Stimulated activated naive B cell treated with anti-CD40 and anti-IgM and Interleukin-4, amounts not matched to agents 10 μg/mL and 1 μg/mL and 100 μg/mL, for 72 hours (primary cell): Measurements from ENCODE around the gene TMEM132A.
A peak's percentile ranks its signal among the peaks of the same experiment; 100 is the strongest.

Experiments used
- ATAC-seq, 2 donors: fragments of 150-1000 bp; cut with Tn5 transposase; replicated peaks; 2 replicates each; pipeline ENCODE4 v1.10.0; 2021; ENCODE audit warnings: moderate library complexity in 1 of 2
- DNase-seq: peaks from one replicate; pipeline ENCODE4 v3.0.0; 2021
- H3K27ac Mint-ChIP-seq: one replicate; pipeline ENCODE4 v1.8.0; 2022; ENCODE audit warnings: mild to moderate bottlenecking, mixed read lengths
- H3K27me3 Mint-ChIP-seq, 2 donors: one replicate each; pipeline ENCODE4 v1.8.0; 2022; ENCODE audit warnings: mixed read lengths in 2 of 2
- H3K36me3 Mint-ChIP-seq, 2 donors: one replicate each; pipeline ENCODE4 v1.8.0; 2022; ENCODE audit warnings: mixed read lengths in 2 of 2, mild to moderate bottlenecking in 1 of 2
- H3K4me1 Mint-ChIP-seq, 2 donors: one replicate each; pipeline ENCODE4 v1.8.0; 2022; ENCODE audit warnings: mixed read lengths in 2 of 2, mild to moderate bottlenecking in 1 of 2
- H3K4me3 Mint-ChIP-seq, 2 donors: one replicate each; pipeline ENCODE4 v1.8.0; 2022; ENCODE audit warnings: mild to moderate bottlenecking in 2 of 2, mixed read lengths in 2 of 2, moderate library complexity in 1 of 2
- H3K9me3 Mint-ChIP-seq, 2 donors: one replicate each; pipeline ENCODE4 v1.8.0; 2022; ENCODE audit warnings: mixed read lengths in 2 of 2, mild to moderate bottlenecking in 1 of 2

Gene TMEM132A

GRCh38 chr11:60974726-60975125 is 50.5 kb downstream of the TMEM132A start:
- peaks cover 49 to 60% of the 10 kb centered on the region in 2 donors for H3K4me1 Mint-ChIP-seq
- H3K27ac Mint-ChIP-seq = no peak overlapping the region
- no peaks in the 10 kb centered on the region for H3K36me3 Mint-ChIP-seq
- ATAC-seq = no peak
- no peak for DNase-seq
- H3K27me3 Mint-ChIP-seq = no peaks in the 10 kb centered on the region
- no peaks in the 10 kb centered on the region for H3K9me3 Mint-ChIP-seq
- H3K4me3 Mint-ChIP-seq = no peak overlapping the region

GRCh38 chr11:60977224-60977623 is 53.0 kb downstream of the TMEM132A start:
- Mint-ChIP-seq H3K9me3 (no peaks in the 10 kb centered on the region), H3K4me3 (no peak overlapping the region), H3K4me1 (peaks cover 29 to 37% of the 10 kb centered on the region in 2 donors), H3K36me3 (no peaks in the 10 kb centered on the region), H3K27me3 (no peaks in the 10 kb centered on the region), H3K27ac (peak overlapping the region; percentile 25)
- DNase-seq (no peak), ATAC-seq (no peak)

- H3K4me1 Mint-ChIP-seq = peaks cover 23 to 31% of the 10 kb centered on the region in 2 donors
- ATAC-seq (no peak), DNase-seq (no peak)
- no peaks in the 10 kb centered on the region for H3K27me3 Mint-ChIP-seq
- no peak overlapping the region for H3K4me3 Mint-ChIP-seq
- no peak overlapping the region for H3K27ac Mint-ChIP-seq
- no peaks in the 10 kb centered on the region for H3K36me3 Mint-ChIP-seq
- no peaks in the 10 kb centered on the region for H3K9me3 Mint-ChIP-seq
Observed at GRCh38 chr11:60977836-60978235, 53.6 kb downstream of the TMEM132A start.

- ATAC-seq = peak; percentile 79 to 88
- Mint-ChIP-seq H3K27ac (peak overlapping the region; percentile 22), H3K36me3 (no peaks in the 10 kb centered on the region), H3K4me1 (peaks cover 21 to 37% of the 10 kb centered on the region in 2 donors), H3K9me3 (no peaks in the 10 kb centered on the region), H3K4me3 (no peak overlapping the region), H3K27me3 (no peaks in the 10 kb centered on the region)
- peak; percentile 64 for DNase-seq
Observed at GRCh38 chr11:60978546-60979380, 54.5 kb downstream of the TMEM132A start.

GRCh38 chr11:60981515-60981914 is 57.3 kb downstream of the TMEM132A start:
- Mint-ChIP-seq H3K9me3 (no peaks in the 10 kb centered on the region), H3K4me3 (no peak overlapping the region), H3K36me3 (peaks cover 3 to 5% of the 10 kb centered on the region in 2 donors), H3K4me1 (peaks cover 31 to 45% of the 10 kb centered on the region in 2 donors), H3K27ac (no peak overlapping the region), H3K27me3 (no peaks in the 10 kb centered on the region)
- no peak for DNase-seq
- ATAC-seq = no peak

GRCh38 chr11:60982184-60982583 is 57.9 kb downstream of the TMEM132A start:
- Mint-ChIP-seq H3K9me3 (no peaks in the 10 kb centered on the region), H3K36me3 (peaks cover 3 to 5% of the 10 kb centered on the region in 2 donors), H3K4me1 (peaks cover 29 to 41% of the 10 kb centered on the region in 2 donors), H3K27me3 (no peaks in the 10 kb centered on the region), H3K4me3 (no peak overlapping the region), H3K27ac (no peak overlapping the region)
- no peak for ATAC-seq
- no peak for DNase-seq

GRCh38 chr11:60984149-60984548 is 59.9 kb downstream of the TMEM132A start:
- no peak for DNase-seq
- Mint-ChIP-seq H3K4me3 (no peak overlapping the region), H3K27me3 (no peaks in the 10 kb centered on the region), H3K27ac (no peak overlapping the region), H3K9me3 (no peaks in the 10 kb centered on the region), H3K36me3 (peaks cover 3 to 5% of the 10 kb centered on the region in 2 donors), H3K4me1 (peaks cover 21 to 29% of the 10 kb centered on the region in 2 donors)
- no peak for ATAC-seq

GRCh38 chr11:60984636-60985035 is 60.4 kb downstream of the TMEM132A start:
- ATAC-seq (no peak), DNase-seq (no peak)
- Mint-ChIP-seq H3K4me1 (peaks cover 25 to 31% of the 10 kb centered on the region in 2 donors), H3K27ac (peak overlapping the region; percentile 1), H3K9me3 (no peaks in the 10 kb centered on the region), H3K4me3 (no peak overlapping the region), H3K36me3 (peaks cover 3 to 5% of the 10 kb centered on the region in 2 donors), H3K27me3 (no peaks in the 10 kb centered on the region)

- DNase-seq (no peak), ATAC-seq (no peak)
- no peaks in the 10 kb centered on the region for H3K9me3 Mint-ChIP-seq
- peaks cover 26 to 32% of the 10 kb centered on the region in 2 donors for H3K4me1 Mint-ChIP-seq
- H3K36me3 Mint-ChIP-seq = peaks cover 3 to 7% of the 10 kb centered on the region in 2 donors
- no peaks in the 10 kb centered on the region for H3K27me3 Mint-ChIP-seq
- H3K4me3 Mint-ChIP-seq = no peak overlapping the region
- H3K27ac Mint-ChIP-seq = peak overlapping the region; percentile 14
Observed at GRCh38 chr11:60985501-60985900, 61.2 kb downstream of the TMEM132A start.

GRCh38 chr11:60985991-60986915 is 62.0 kb downstream of the TMEM132A start:
- ATAC-seq = peak; percentile 72 to 79
- H3K36me3 Mint-ChIP-seq = peaks cover 3 to 9% of the 10 kb centered on the region in 2 donors
- H3K27me3 Mint-ChIP-seq = no peaks in the 10 kb centered on the region
- no peak overlapping the region for H3K4me3 Mint-ChIP-seq
- peaks cover 26 to 32% of the 10 kb centered on the region in 2 donors for H3K4me1 Mint-ChIP-seq
- DNase-seq = no peak
- H3K9me3 Mint-ChIP-seq = no peaks in the 10 kb centered on the region
- H3K27ac Mint-ChIP-seq = peak overlapping the region; percentile 84
